M059J (cell line): ENCODE measurements around the gene BDKRB2. TPM values are rescaled to one million over a fixed set of nuclear protein-coding genes. Genes with fewer than 3 reads are reported as not detected.
A peak's percentile ranks its signal among the peaks of the same experiment; 100 is the strongest.

Experiments
- DNase-seq: peaks from one replicate; pipeline ENCODE4 v3.0.0-alpha.2; 2012; ENCODE audit warnings: low read depth
- total RNA-seq: library from RNA; depleted of rRNA; stranded (reverse); fragments of >200 nt; shearing (Covaris generic); gene quantifications from 2 replicates; pipeline ENCODE4 v1.2.3, GENCODE V29; 2014; rRNA removed

Gene BDKRB2
- total RNA-seq, 1 experiment from 2014 or later = 3.8 TPM

- no peak for DNase-seq
Observed at GRCh38 chr14:96270565-96271420, 66.2 kb downstream of the BDKRB2 start.

GRCh38 chr14:96271421-96271762 lies 66.8 kb downstream of the BDKRB2 start:
- peak; percentile 19 for DNase-seq

DNA sequence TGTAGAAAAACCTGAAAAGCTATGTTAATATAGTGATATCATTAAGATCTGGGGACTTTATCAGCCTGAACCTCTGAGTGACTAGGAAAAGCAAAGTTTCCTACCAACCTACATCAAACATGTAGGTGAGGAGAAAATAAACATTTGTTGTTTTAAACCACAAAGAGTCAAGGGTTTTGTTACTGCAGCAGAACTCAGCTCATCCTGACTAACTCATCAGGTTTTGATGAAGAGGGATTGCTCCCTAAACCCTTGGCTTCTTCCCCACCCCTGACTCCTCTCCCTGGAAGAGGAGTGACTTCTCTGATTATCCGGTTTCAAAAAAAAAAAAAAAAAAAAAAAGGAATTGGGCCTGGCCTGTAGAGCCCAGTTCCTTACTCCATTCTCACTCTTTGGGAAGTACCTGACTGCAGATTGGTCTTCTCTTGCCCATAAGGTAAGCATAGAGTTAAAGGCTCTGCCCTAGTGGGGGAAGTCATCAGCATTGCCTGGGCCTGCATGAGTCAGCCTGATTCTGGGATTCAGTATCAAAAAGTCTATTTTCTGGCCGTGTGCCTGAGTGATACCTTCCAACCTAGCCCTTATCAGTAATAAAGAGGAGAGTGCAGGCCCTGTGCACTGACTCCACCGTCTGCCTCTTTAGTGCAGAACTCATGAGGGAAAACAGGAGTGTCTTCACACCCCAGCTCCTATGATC lies 68.3 kb downstream of the BDKRB2 start:
- peak; percentile 54 for DNase-seq

DNA sequence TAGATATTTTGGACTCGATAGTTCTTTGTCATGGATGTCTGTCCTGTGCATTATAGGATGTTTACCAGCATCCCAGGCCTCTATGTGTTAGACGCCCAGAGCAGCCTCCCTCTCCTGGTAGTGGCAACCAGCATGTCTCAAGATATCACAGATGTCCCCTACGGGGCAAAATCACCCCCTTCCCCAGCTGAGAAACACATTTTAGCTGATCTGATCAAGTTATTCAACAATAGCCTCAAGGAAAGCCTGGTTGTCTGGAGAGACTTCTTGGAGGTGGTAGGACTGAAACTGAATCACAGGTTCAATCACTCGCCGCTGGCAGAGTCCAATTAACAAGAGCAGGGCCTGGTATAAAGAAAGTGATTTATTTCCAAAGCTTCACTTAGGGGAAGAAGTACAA lies 69.0 kb downstream of the BDKRB2 start:
- no peak for DNase-seq

DNA sequence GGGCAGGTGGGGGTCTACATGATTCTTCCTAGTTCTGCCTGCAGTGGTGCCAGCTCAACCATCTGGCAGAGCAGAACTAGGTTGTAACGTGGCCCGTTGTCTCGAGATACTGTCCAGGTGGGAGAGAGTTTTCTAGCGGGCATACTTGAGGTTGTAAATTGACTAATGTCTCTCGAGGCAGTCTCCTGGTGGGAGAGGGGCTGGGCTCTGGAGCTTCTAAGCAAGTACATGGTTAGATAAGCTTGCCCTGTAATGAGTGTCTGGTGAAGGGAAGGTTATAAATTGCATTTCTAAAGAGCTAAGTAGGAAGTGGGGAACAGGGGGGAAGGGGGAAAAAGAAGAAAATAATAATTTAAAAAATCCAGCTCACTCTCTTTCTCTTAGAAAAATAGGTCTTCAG lies 69.5 kb downstream of the BDKRB2 start:
- DNase-seq = no peak

DNA sequence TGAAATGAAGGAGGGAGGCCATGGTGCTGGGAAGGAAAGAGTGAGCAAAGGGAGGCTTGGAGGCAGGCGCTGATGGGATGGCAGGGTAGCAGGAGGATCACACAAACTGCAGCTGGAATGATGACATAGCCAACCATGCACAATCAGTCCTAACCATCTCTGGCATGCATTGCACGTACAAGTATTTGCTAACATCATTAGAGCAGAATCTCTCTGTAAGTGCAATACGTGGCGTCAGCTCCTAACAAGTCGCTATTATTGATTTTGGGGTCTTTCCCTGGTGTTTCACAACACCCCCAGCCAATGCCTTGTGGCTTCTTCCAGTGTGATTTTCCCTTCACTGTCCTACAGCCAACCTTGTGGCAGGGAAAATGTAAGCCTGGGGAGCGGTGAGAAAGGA lies 69.9 kb downstream of the BDKRB2 start:
- no peak for DNase-seq

DNA sequence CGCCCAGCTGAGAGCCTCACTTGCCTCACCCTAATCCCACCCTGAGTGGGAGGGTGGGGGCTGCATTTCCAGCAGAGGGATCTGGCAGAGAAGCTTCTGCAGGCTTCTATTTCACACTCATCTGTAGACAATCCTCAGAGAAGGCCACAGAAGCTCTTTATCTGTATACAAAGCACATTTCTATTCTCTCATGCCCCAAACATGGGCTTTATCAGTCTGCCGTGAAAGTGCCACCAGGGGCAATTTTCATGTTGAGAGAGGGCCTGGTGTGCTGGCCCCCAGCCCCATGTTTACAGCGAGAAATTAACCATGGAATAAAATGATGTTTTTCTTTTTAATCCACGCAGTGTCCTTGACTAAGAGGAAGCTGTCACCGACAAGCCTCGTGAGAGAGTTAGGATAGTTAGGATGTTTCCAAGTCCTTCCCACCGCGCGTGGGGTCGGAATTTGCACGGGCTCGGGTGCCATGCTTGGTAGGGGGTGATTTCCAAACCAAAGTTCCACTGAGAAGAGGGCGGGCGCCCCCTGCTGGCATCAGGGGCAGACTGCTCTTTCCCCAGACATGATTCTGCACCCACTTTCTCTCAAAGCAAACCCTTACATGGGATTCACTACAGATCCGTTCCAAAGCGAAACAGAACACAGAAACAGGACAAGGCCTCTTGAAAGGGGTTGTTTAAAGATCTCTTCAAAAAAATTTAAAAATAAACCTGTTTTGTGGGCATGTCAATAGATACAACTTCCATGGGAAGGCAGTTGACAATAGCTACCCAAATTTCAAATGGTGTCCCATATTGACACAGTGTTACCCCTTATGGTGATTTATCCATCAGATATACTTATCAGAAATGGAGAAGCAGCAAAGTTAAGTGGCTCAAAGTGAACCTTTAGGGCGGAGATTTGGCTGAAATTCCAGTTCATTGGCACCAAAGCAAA lies 70.8 kb downstream of the BDKRB2 start:
- peak; percentile 48 for DNase-seq

DNA sequence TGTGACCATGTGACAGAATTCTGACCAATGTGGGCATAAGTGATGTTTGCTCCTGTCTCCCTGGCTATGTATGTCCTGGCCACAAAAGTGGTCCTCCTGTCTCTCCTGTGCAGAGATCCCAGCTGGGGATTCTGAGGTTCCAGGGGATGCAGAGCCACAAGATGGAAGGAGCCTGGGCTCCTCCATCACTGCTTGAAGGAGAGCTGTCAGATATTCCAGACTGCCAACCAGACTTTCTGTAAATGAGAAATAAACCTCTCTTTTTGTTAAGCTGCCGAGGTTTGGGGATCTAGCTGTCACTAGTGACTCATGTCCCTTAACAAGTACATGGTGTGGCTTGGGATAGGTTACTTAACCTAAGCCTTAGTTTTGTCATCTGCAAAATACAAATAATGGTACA lies 73.3 kb downstream of the BDKRB2 start:
- no peak for DNase-seq

DNA sequence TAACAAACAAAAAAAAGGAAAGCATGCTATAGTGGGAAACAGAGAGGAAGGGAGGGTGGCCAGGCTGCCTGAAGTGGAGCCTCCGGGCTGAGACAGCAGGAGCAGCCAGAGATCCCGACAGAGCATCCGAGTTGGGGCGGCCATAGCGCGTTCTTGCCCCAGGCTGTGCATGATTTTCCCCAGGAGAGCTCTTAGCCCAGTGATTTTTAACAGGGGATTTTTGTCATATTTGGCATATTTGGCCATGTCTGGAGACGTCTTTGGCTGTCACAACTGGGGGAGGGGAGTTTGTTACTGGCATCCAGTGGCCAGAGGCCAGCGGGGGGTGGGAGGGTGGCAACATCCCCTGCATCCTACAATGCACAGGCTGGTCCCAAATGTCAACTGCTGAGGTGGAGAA lies 74.9 kb downstream of the BDKRB2 start:
- no peak for DNase-seq

DNA sequence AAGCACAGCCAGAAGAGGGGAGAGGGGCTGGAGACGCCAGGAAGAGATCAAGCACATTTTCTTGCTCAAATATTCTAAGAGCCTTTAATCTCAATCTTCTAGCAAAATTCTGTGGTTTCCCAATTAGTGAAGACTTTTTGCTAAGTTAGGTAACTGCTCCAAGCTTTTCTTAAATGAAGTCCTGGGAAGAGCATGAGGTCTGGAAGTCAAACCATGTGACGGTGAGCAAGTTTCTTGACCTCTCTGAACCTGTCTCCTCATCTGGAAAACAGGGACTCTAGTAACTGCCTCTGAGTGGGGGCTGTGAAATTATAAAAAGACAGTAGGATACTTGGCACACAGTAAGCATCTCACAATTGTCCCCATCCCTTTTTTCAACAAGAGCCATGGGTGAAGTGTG lies 75.5 kb downstream of the BDKRB2 start:
- DNase-seq = no peak

DNA sequence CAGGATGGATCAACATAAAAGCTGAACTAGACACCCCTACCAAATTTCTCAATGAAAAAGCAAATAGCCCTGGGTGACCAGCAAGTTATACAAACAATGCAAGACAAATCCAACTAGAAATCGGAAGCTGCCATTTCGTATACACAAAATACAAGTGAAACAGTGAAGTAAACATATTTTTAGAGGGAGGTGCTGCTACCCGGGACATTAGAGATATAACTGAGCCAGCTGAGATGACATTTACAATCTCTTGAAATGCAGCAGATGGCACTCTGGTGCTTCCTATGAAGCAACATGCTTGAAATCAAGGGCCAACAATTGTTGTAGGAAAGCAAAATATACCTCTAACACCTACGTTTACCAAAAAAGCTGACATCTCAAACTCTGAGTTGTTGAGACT lies 76.8 kb downstream of the BDKRB2 start:
- no peak for DNase-seq

DNA sequence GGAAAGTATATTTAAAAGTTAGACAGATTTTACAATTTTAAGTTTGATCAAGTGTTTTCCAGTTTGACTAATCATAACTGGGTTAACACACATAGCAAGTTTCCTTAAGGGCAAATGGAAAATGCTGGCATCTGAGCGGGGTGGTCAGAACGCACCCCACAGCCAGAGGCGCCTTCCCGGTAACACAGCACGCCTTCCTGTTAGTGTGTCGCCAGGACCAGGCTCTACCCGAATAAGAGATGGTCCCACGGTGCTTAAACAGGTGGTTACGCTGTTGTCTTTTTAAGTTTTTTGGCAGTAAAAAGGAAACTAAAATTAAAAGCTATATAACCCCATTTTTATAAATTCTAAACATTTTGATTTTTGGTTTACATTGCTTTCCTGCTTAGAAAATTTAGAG lies 79.4 kb downstream of the BDKRB2 start:
- no peak for DNase-seq

DNA sequence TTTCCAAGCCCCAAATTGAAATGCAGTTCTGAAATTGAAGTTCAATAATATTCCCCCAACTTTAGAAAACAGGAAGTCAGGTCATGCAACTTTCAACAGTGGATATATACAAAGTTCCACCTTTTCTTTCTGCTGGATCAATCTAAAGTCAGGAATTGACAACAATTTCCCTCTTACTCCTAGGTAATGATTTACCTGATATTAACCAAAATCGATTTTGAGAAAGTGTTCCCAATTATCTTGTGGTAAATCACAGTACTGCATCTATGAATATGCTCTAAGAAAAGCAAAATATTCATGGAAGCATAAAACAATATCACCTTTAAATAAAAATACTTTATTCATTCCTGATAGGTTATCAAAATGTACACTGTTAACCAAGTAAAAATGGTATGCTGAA lies 79.8 kb downstream of the BDKRB2 start:
- DNase-seq = no peak

DNA sequence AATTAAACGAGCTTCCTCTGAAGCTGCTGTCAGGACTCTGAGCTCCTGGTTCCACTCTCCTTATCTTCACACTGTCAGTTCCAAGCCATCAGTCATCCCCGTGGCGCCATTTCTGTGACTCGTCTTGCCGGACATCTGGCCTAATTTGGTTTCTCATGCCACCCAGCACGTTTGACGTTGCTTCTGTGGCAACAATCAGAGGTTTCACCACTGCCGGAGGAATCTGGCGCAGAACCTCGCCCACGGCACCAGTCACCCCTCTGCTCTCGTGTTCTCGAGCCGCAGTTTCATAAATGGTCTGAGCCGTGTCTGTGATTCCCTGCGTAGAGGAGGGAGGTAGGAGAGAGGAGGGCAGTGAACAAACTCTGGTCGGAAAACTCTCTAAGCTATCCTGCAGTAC lies 81.0 kb downstream of the BDKRB2 start:
- no peak for DNase-seq

DNA sequence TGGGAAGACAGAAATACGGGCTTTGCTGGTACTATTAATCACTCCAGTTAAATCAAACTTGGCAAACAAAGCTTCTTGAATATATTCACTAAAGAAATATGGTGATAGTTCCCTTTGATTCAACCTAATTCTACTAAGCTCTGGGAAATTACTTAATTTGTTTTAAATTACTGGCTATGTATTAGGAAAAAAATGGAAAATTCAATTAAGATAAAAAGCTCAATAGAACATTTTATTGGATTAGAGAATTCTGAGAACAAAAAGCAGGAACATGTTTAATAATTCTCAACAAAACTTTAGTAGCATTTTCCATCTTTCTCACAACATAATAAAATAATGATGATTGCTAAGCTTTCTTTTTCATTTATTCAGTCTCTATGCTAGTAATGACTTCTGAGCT lies 81.6 kb downstream of the BDKRB2 start:
- no peak for DNase-seq

DNA sequence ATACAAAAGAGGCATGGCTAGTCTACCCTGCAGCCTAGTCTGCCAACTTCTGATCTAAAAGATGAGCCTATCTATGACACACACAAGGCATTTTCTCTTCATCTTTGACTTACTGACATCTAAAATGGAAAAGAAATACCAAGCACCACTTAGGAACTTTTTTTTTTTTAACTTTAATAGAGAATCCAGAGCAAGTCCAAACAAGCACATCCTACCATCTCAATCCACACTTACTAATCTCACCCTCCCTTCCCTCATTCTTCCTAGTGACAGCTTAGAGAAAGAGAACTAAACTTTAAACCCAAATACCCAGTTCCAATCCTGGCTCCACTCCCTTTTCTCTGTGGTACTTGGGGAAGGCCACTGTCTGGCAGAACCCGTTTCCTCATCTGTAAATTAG lies 83.2 kb downstream of the BDKRB2 start:
- no peak for DNase-seq

Other genes starting within 250 kb of the BDKRB2 start
- 0.34 and 2.0 TPM in 2 replicates for gene C14orf132, start 165.5 kb upstream of the BDKRB2 start, total RNA-seq
- 0.10 and 1.7 TPM in 2 replicates for gene BDKRB1, start 51.4 kb downstream of the BDKRB2 start, total RNA-seq
- 3.3 and 7.6 TPM in 2 replicates for gene ATG2B, start 158.5 kb downstream of the BDKRB2 start, total RNA-seq
- 16.4 and 23.0 TPM in 2 replicates for gene GSKIP, start 158.7 kb downstream of the BDKRB2 start, total RNA-seq
- 0.05 and 1.4 TPM in 2 replicates for gene AK7, start 187.3 kb downstream of the BDKRB2 start, total RNA-seq